Neuronal stem cell (in vitro differentiated cells): Measurements from ENCODE around the gene NBPF6.
"Not testable (repeated sequence)": the region's sequence is repeated elsewhere in the genome, so short reads cannot be mapped to it uniquely, and the experiment has no call there.

ENCODE experiments used
- DNase-seq: peaks from one replicate; pipeline ENCODE4 v3.0.0-alpha.2; 2013; ENCODE audit warnings: low spot score
- H2AFZ ChIP-seq: one replicate; pipeline ENCODE4 v1.6.1; 2013; ENCODE audit warnings: mild to moderate bottlenecking, low read length, inconsistent platforms
- H2AK5ac ChIP-seq: 2 replicates; pipeline ENCODE4 v1.6.1; 2013; ENCODE audit warnings: low read depth, mild to moderate bottlenecking, inconsistent platforms, low read length, moderate library complexity, mixed read lengths
- H2BK120ac ChIP-seq: 2 replicates; pipeline ENCODE4 v1.6.1; 2013; ENCODE audit warnings: low read depth, mild to moderate bottlenecking, inconsistent platforms, low read length, moderate library complexity, mixed read lengths
- H2BK12ac ChIP-seq: one replicate; pipeline ENCODE4 v1.6.1; 2013; ENCODE audit warnings: low read length, inconsistent platforms
- H2BK15ac ChIP-seq: 2 replicates; pipeline ENCODE4 v1.6.1; 2013; ENCODE audit warnings: mild to moderate bottlenecking, low read length, inconsistent platforms, mixed read lengths
- H2BK5ac ChIP-seq: one replicate; pipeline ENCODE4 v1.6.1; 2013; ENCODE audit warnings: inconsistent platforms, mild to moderate bottlenecking, low read length, moderate library complexity
- H3K14ac ChIP-seq: one replicate; pipeline ENCODE4 v1.6.1; 2013; ENCODE audit warnings: low read length, inconsistent platforms
- H3K18ac ChIP-seq: 2 replicates; pipeline ENCODE4 v1.6.1; 2013; ENCODE audit warnings: low read length, inconsistent platforms
- H3K23ac ChIP-seq: 2 replicates; pipeline ENCODE4 v1.6.1; 2013; ENCODE audit warnings: low read depth, mild to moderate bottlenecking, mixed read lengths, low read length, inconsistent platforms; ENCODE audit not compliant: poor library complexity
- H3K27ac ChIP-seq: replicated peaks from 3 replicates; pipeline ENCODE4 v1.5.1; 2013; ENCODE audit warnings: low read length, inconsistent platforms
- H3K27me3 ChIP-seq, 3 experiments: 2 replicates each; pipeline ENCODE4 v1.6.1; 2013; ENCODE audit warnings: low read length in 3 of 3, mild to moderate bottlenecking in 2 of 3, inconsistent platforms in 1 of 3, low read depth in 1 of 3, mixed read lengths in 1 of 3, moderate library complexity in 1 of 3; ENCODE audit not compliant: control insufficient read depth in 3 of 3, insufficient read depth in 3 of 3
- H3K36me3 ChIP-seq, 2 donors: replicated peaks in 1 of 2; 2 replicates each; pipeline ENCODE4 v1.6.1; 2013; ENCODE audit warnings: low read length in 2 of 2; ENCODE audit not compliant: control insufficient read depth in 2 of 2, insufficient read depth in 2 of 2
- H3K4ac ChIP-seq: 2 replicates; pipeline ENCODE4 v1.6.1; 2013; ENCODE audit warnings: inconsistent platforms, mild to moderate bottlenecking, low read length, moderate library complexity
- H3K4me1 ChIP-seq, 2 donors: 1 replicate in 1 of 2; 2 replicates in 1 of 2; pipeline ENCODE4 v1.6.1; 2013; ENCODE audit warnings: low read length in 2 of 2, low read depth in 1 of 2; ENCODE audit not compliant: control insufficient read depth in 2 of 2, insufficient read depth in 1 of 2
- H3K4me2 ChIP-seq: one replicate; pipeline ENCODE4 v1.6.1; 2013; ENCODE audit warnings: mild to moderate bottlenecking, low read length, inconsistent platforms; ENCODE audit not compliant: insufficient read depth, poor library complexity, severe bottlenecking
- H3K4me3 ChIP-seq, 2 donors: 2 replicates each; pipeline ENCODE4 v1.5.1; 2013; ENCODE audit warnings: low read length in 2 of 2, mild to moderate bottlenecking in 2 of 2, inconsistent platforms in 1 of 2, moderate library complexity in 1 of 2
- H3K79me1 ChIP-seq: one replicate; pipeline ENCODE4 v1.6.1; 2013; ENCODE audit warnings: low read depth, mild to moderate bottlenecking, inconsistent platforms, low read length, moderate library complexity
- H3K9ac ChIP-seq: one replicate; pipeline ENCODE4 v1.6.1; 2013; ENCODE audit warnings: mild to moderate bottlenecking, low read depth, low read length, inconsistent platforms; ENCODE audit not compliant: poor library complexity
- H3K9me3 ChIP-seq, 2 donors: replicated peaks in 1 of 2; 2 replicates each; pipeline versions ENCODE3 to v1.6.1; 2013; ENCODE audit warnings: low read length in 2 of 2, mild to moderate bottlenecking in 2 of 2, inconsistent platforms in 1 of 2, low read depth in 1 of 2, mixed read lengths in 1 of 2, moderate library complexity in 1 of 2; ENCODE audit not compliant: control insufficient read depth in 2 of 2, insufficient read depth in 1 of 2
- H4K8ac ChIP-seq: one replicate; pipeline ENCODE4 v1.6.1; 2013; ENCODE audit warnings: low read depth, mild to moderate bottlenecking, inconsistent platforms, low read length, moderate library complexity
- H4K91ac ChIP-seq: one replicate; pipeline ENCODE4 v1.6.1; 2013; ENCODE audit warnings: low read length, low read depth, mild to moderate bottlenecking, inconsistent platforms; ENCODE audit not compliant: poor library complexity
- WGBS, 2 donors: extraction: QIAGEN DNeasy Blood & Tissue Kit; methylation state at CpG; one replicate each; pipeline ENCODE4 v1.1.7; 2013; ENCODE audit warnings: missing lambda C conversion rate in 2 of 2, mixed read lengths in 1 of 2; ENCODE audit not compliant: insufficient read length in 2 of 2, insufficient replicate concordance in 1 of 2; ENCODE audit errors: extremely low coverage in 2 of 2; 5-methylcytosine and 5-hydroxymethylcytosine counted together

NBPF6 gene

GRCh38 chr1:108454521-108454920 is 4.4 kb downstream of the NBPF6 start:
- not testable (repeated sequence) for H3K27me3 ChIP-seq, H2AFZ ChIP-seq, H2BK15ac ChIP-seq, H3K4me2 ChIP-seq, H4K8ac ChIP-seq, H3K9me3 ChIP-seq, H3K4ac ChIP-seq, H2AK5ac ChIP-seq, H3K9ac ChIP-seq, H3K18ac ChIP-seq, H3K4me1 ChIP-seq, H3K27ac ChIP-seq, H3K23ac ChIP-seq, DNase-seq, H3K14ac ChIP-seq, H3K4me3 ChIP-seq, H3K36me3 ChIP-seq, H2BK5ac ChIP-seq, H4K91ac ChIP-seq, H2BK12ac ChIP-seq, H2BK120ac ChIP-seq, H3K79me1 ChIP-seq
- WGBS, 2 donors, result no CpG with 5 or more reads among the region's 2 CpGs

- not testable (repeated sequence) for H4K8ac ChIP-seq, H3K4me2 ChIP-seq, H3K18ac ChIP-seq, H2BK15ac ChIP-seq, H4K91ac ChIP-seq, H3K4me3 ChIP-seq, H3K79me1 ChIP-seq, H2BK12ac ChIP-seq, H3K4me1 ChIP-seq, H3K4ac ChIP-seq, H3K36me3 ChIP-seq, H3K9ac ChIP-seq, H3K9me3 ChIP-seq, H2AK5ac ChIP-seq, H2BK5ac ChIP-seq, H3K27me3 ChIP-seq, H3K27ac ChIP-seq, H2BK120ac ChIP-seq, DNase-seq, H3K23ac ChIP-seq, H3K14ac ChIP-seq, H2AFZ ChIP-seq
- no CpG with 5 or more reads among the region's 2 CpGs for WGBS, 2 donors
These were observed 8.5 kb downstream of the NBPF6 start for GRCh38 chr1:108458661-108459060.

- H3K4me1 ChIP-seq, H2BK15ac ChIP-seq, H3K4me2 ChIP-seq, H3K18ac ChIP-seq, H2BK12ac ChIP-seq, H3K27me3 ChIP-seq, H3K79me1 ChIP-seq, H3K23ac ChIP-seq, H4K91ac ChIP-seq, H2BK120ac ChIP-seq, H4K8ac ChIP-seq, DNase-seq, H3K14ac ChIP-seq, H3K9ac ChIP-seq, H3K4ac ChIP-seq, H3K9me3 ChIP-seq, H2BK5ac ChIP-seq, H2AK5ac ChIP-seq, H3K36me3 ChIP-seq, H3K27ac ChIP-seq, H3K4me3 ChIP-seq, H2AFZ ChIP-seq: not testable (repeated sequence)
- WGBS, 2 donors, result no CpG with 5 or more reads among the region's 3 CpGs
These were observed 11.6 kb downstream of the NBPF6 start for GRCh38 chr1:108461758-108462157.

GRCh38 chr1:108463962-108464361 is 13.8 kb downstream of the NBPF6 start:
- H3K27ac ChIP-seq, H3K4me1 ChIP-seq, DNase-seq, H2BK5ac ChIP-seq, H3K4me2 ChIP-seq, H3K18ac ChIP-seq, H2AFZ ChIP-seq, H2AK5ac ChIP-seq, H3K36me3 ChIP-seq, H3K27me3 ChIP-seq, H3K4me3 ChIP-seq, H4K91ac ChIP-seq, H3K23ac ChIP-seq, H4K8ac ChIP-seq, H3K14ac ChIP-seq, H3K9me3 ChIP-seq, H2BK120ac ChIP-seq, H3K79me1 ChIP-seq, H2BK12ac ChIP-seq, H3K4ac ChIP-seq, H3K9ac ChIP-seq, H2BK15ac ChIP-seq: not testable (repeated sequence)
- WGBS, 2 donors, result no CpG with 5 or more reads among the region's 3 CpGs
